DOHH2 (cell line): ENCODE data around the gene MTMR2.
"Not testable (repeated sequence)": the region's sequence is repeated elsewhere in the genome, so short reads cannot be mapped to it uniquely, and the experiment has no call there.

Experiments
- H3F3A ChIP-seq: fragments of 200-600 bp; sonication (generic), shearing (Covaris generic); 2 replicates; pipeline ENCODE4 v1.6.0; 2016; ENCODE audit warnings: antibody characterized with exemption, mild to moderate bottlenecking; ENCODE audit not compliant: control insufficient read depth, insufficient read depth
- H3K27ac ChIP-seq: fragments of 200-600 bp; sonication (generic); 2 replicates; pipeline ENCODE4 v1.5.1; 2014; ENCODE audit warnings: low read depth, mild to moderate bottlenecking, low read length, moderate library complexity
- H3K27me3 ChIP-seq: fragments of 200-600 bp; sonication (generic); 2 replicates; pipeline ENCODE4 v1.6.1; 2014; ENCODE audit warnings: mild to moderate bottlenecking, low read length, mixed read lengths; ENCODE audit not compliant: control insufficient read depth
- H3K36me3 ChIP-seq: fragments of 200-600 bp; sonication (generic); 2 replicates; pipeline ENCODE4 v1.6.1; 2014; ENCODE audit warnings: mild to moderate bottlenecking, low read length, moderate library complexity, mixed read lengths; ENCODE audit not compliant: control insufficient read depth
- H3K4me1 ChIP-seq: fragments of 200-600 bp; sonication (generic); 2 replicates; pipeline ENCODE4 v1.6.1; 2014; ENCODE audit warnings: mild to moderate bottlenecking, low read length, mixed read lengths; ENCODE audit not compliant: control insufficient read depth
- H3K4me2 ChIP-seq: fragments of 200-600 bp; sonication (generic); 2 replicates; pipeline ENCODE4 v1.6.0; 2014; ENCODE audit warnings: mild to moderate bottlenecking, low read length, moderate library complexity
- H3K4me3 ChIP-seq: fragments of 200-600 bp; sonication (generic); 2 replicates; pipeline ENCODE4 v1.5.1; 2014; ENCODE audit warnings: mild to moderate bottlenecking, low read length, mixed read lengths
- H3K79me2 ChIP-seq: fragments of 200-600 bp; sonication (generic); 2 replicates; pipeline ENCODE4 v1.6.1; 2014; ENCODE audit warnings: mild to moderate bottlenecking, low read length, mixed read lengths; ENCODE audit not compliant: control insufficient read depth
- H3K9me2 ChIP-seq: fragments of 200-600 bp; sonication (generic); replicated peaks from 2 replicates; pipeline ENCODE4 v1.6.1; 2014; ENCODE audit warnings: mild to moderate bottlenecking, low read length, mixed read lengths; ENCODE audit not compliant: control insufficient read depth
- H3K9me3 ChIP-seq: fragments of 200-600 bp; sonication (generic); 2 replicates; pipeline ENCODE4 v1.6.1; 2014; ENCODE audit warnings: antibody characterized with exemption, low read length, mixed read lengths; ENCODE audit not compliant: control insufficient read depth, insufficient read depth
- H4K20me1 ChIP-seq: fragments of 200-600 bp; sonication (generic); 2 replicates; pipeline ENCODE4 v1.6.0; 2014; ENCODE audit warnings: low read depth, mild to moderate bottlenecking, antibody characterized with exemption, low read length, moderate library complexity; ENCODE audit not compliant: control insufficient read depth, insufficient read depth
- CTCF ChIP-seq: fragments of 200-600 bp; sonication (generic); IDR thresholded peaks from one replicate; pipeline ENCODE4 v1.5.1; 2014; ENCODE audit warnings: antibody characterized with exemption, mild to moderate bottlenecking, low read depth, low read length; ENCODE audit not compliant: poor library complexity, severe bottlenecking
- EZH2phosphoT487 ChIP-seq: fragments of 200-600 bp; sonication (generic); IDR thresholded peaks from 2 replicates; pipeline ENCODE4 v1.6.1; 2017; ENCODE audit warnings: borderline replicate concordance, mild to moderate bottlenecking, antibody characterized with exemption, low read length, moderate library complexity, mixed read lengths

MTMR2 gene

GRCh38 chr11:95816037-95816436 is 107.9 kb downstream of the MTMR2 start:
- Histone ChIP-seq H3K27ac (no peak overlapping the region), H3K36me3 (peaks cover 67% of the 10 kb centered on the region), H3K9me3 (no peaks in the 10 kb centered on the region), H3K27me3 (no peaks in the 10 kb centered on the region), H3F3A (no peaks in the 10 kb centered on the region; the same call in 1 of the 2 replicates), H3K4me2 (no peak overlapping the region), H3K4me3 (no peak overlapping the region), H4K20me1 (no peaks in the 10 kb centered on the region), H3K4me1 (no peaks in the 10 kb centered on the region), H3K79me2 (no peaks in the 10 kb centered on the region; the same call in 1 of the 2 replicates), H3K9me2 (no peaks in the 10 kb centered on the region)
- no peak for TF ChIP-seq EZH2phosphoT487
- no peak for TF ChIP-seq CTCF

- H3K79me2 ChIP-seq, H3K9me3 ChIP-seq, H3K9me2 ChIP-seq, H3K27ac ChIP-seq, H4K20me1 ChIP-seq, H3K4me3 ChIP-seq, H3K4me2 ChIP-seq, H3K4me1 ChIP-seq, H3K27me3 ChIP-seq, H3F3A ChIP-seq: not testable (repeated sequence)
- peaks cover 41% of the 10 kb centered on the region for H3K36me3 ChIP-seq
Measured at GRCh38 chr11:95811052-95811451, 112.9 kb downstream of the MTMR2 start.

GRCh38 chr11:95806464-95806863 is 117.4 kb downstream of the MTMR2 start:
- not testable (repeated sequence) for H3K9me2 ChIP-seq, H3K27me3 ChIP-seq, H3K4me2 ChIP-seq, H3F3A ChIP-seq, H3K4me3 ChIP-seq, H3K9me3 ChIP-seq, H3K79me2 ChIP-seq, H3K27ac ChIP-seq, H3K4me1 ChIP-seq, H4K20me1 ChIP-seq
- peaks cover 49% of the 10 kb centered on the region for H3K36me3 ChIP-seq

- Histone ChIP-seq H3K79me2 (no peaks in the 10 kb centered on the region), H3K4me2 (no peak overlapping the region), H3F3A (no peaks in the 10 kb centered on the region), H3K9me3 (no peaks in the 10 kb centered on the region), H3K4me3 (no peak overlapping the region), H4K20me1 (no peaks in the 10 kb centered on the region), H3K36me3 (peaks cover 55% of the 10 kb centered on the region), H3K9me2 (no peaks in the 10 kb centered on the region), H3K4me1 (no peaks in the 10 kb centered on the region), H3K27me3 (no peaks in the 10 kb centered on the region), H3K27ac (no peak overlapping the region)
- no peak for TF ChIP-seq EZH2phosphoT487
- TF ChIP-seq CTCF: no peak
Measured at GRCh38 chr11:95805869-95806268, 118.0 kb downstream of the MTMR2 start.
